Neural cell (in vitro differentiated cells): Measurements from ENCODE around the gene SEC14L6. TPM values are rescaled to one million over a fixed set of nuclear protein-coding genes. Genes with fewer than 3 reads are reported as not detected.

ENCODE experiments used
- H2AFZ ChIP-seq: fragments of 200-600, 300-800 bp; sonication (generic), shearing (Covaris generic); 2 replicates; pipeline ENCODE4 v1.6.0; 2014; ENCODE audit warnings: low read depth, mild to moderate bottlenecking, antibody characterized with exemption, low read length, moderate library complexity
- H3F3A ChIP-seq: fragments of 200-600 bp; shearing (Covaris generic); 2 replicates; pipeline ENCODE4 v1.6.1; 2016; ENCODE audit warnings: mild to moderate bottlenecking, moderate library complexity, mixed read lengths, antibody characterized with exemption, low read length; ENCODE audit not compliant: insufficient read depth, poor library complexity, severe bottlenecking
- H3K27ac ChIP-seq: fragments of 200-600, 300-800 bp; sonication (generic), shearing (Covaris generic); 2 replicates; pipeline ENCODE4 v1.5.1; 2014; ENCODE audit warnings: mild to moderate bottlenecking, low read length, moderate library complexity
- H3K27me3 ChIP-seq: fragments of 300-800, 200-600 bp; sonication (generic), shearing (Covaris generic); 2 replicates; pipeline ENCODE4 v1.6.0; 2014; ENCODE audit warnings: mild to moderate bottlenecking, low read depth, low read length, moderate library complexity; ENCODE audit not compliant: insufficient read depth
- H3K36me3 ChIP-seq: fragments of 300-800, 200-600 bp; sonication (generic), shearing (Covaris generic); 2 replicates; pipeline ENCODE4 v1.5.1; 2014; ENCODE audit warnings: mild to moderate bottlenecking, antibody characterized with exemption, low read length, moderate library complexity; ENCODE audit not compliant: insufficient read depth
- H3K4me2 ChIP-seq: fragments of 300-800, 200-600 bp; sonication (generic), shearing (Covaris generic); 2 replicates; pipeline ENCODE4 v1.6.0; 2014; ENCODE audit warnings: mild to moderate bottlenecking, low read length
- H3K4me3 ChIP-seq: fragments of 300-800, 200-600 bp; sonication (generic), shearing (Covaris generic); 2 replicates; pipeline ENCODE4 v1.5.1; 2014; ENCODE audit warnings: mild to moderate bottlenecking, low read length, moderate library complexity
- H3K79me2 ChIP-seq: fragments of 200-600 bp; shearing (Covaris generic); replicated peaks from 2 replicates; pipeline ENCODE4 v1.6.0; 2014; ENCODE audit warnings: mild to moderate bottlenecking, low read length, moderate library complexity; ENCODE audit not compliant: insufficient read depth
- H3K9ac ChIP-seq: fragments of 300-800, 200-600 bp; sonication (generic), shearing (Covaris generic); 2 replicates; pipeline ENCODE4 v1.6.1; 2016; ENCODE audit warnings: mild to moderate bottlenecking, low read length, mixed read lengths
- H3K9me2 ChIP-seq: fragments of 200-600 bp; shearing (Covaris generic); 2 replicates; pipeline ENCODE4 v1.6.1; 2016; ENCODE audit warnings: mild to moderate bottlenecking, low read length, mixed read lengths; ENCODE audit not compliant: insufficient read depth
- H3K9me3 ChIP-seq: fragments of 200-600, 300-800 bp; sonication (generic), shearing (Covaris generic); 2 replicates; pipeline ENCODE4 v1.6.1; 2016; ENCODE audit warnings: mild to moderate bottlenecking, mixed run types, low read length, moderate library complexity, mixed read lengths
- H4K20me1 ChIP-seq: fragments of 200-600 bp; shearing (Covaris generic); 2 replicates; pipeline ENCODE4 v1.6.1; 2016; ENCODE audit warnings: mild to moderate bottlenecking, mixed run types; ENCODE audit not compliant: insufficient read depth
- CTCF ChIP-seq: fragments of 450-650 bp; IDR thresholded peaks from 2 replicates; pipeline ENCODE4 v1.5.1; 2014; ENCODE audit warnings: antibody characterized with exemption, mild to moderate bottlenecking, moderate library complexity; ENCODE audit not compliant: poor library complexity, severe bottlenecking
- EP300 ChIP-seq: fragments of 450-650 bp; conservative IDR thresholded peaks from 2 replicates; pipeline ENCODE4 v1.6.1; 2014; ENCODE audit warnings: antibody characterized with exemption, mild to moderate bottlenecking, moderate library complexity; ENCODE audit not compliant: poor library complexity, severe bottlenecking
- EZH2 ChIP-seq: fragments of 200-600, 300-800 bp; shearing (Covaris generic), sonication (generic); IDR thresholded peaks from 2 replicates; pipeline ENCODE4 v1.6.1; 2014; ENCODE audit warnings: antibody characterized with exemption, low read length, borderline replicate concordance, mild to moderate bottlenecking; ENCODE audit not compliant: insufficient read depth, poor library complexity, severe bottlenecking
- MXI1 ChIP-seq: fragments of 450-650 bp; conservative IDR thresholded peaks from 2 replicates; pipeline ENCODE4 v1.6.1; 2014; ENCODE audit warnings: antibody characterized with exemption, mild to moderate bottlenecking; ENCODE audit not compliant: poor library complexity, severe bottlenecking
- POLR2AphosphoS5 ChIP-seq: IDR thresholded peaks from 2 replicates; pipeline ENCODE4 v1.6.1; 2012
- RAD21 ChIP-seq: fragments of 450-650 bp; conservative IDR thresholded peaks from 2 replicates; pipeline ENCODE4 v1.6.1; 2014; ENCODE audit warnings: antibody characterized with exemption, mild to moderate bottlenecking, moderate library complexity
- SMC3 ChIP-seq: fragments of 450-650 bp; conservative IDR thresholded peaks from 2 replicates; pipeline ENCODE4 v1.6.1; 2014; ENCODE audit warnings: antibody characterized with exemption, mild to moderate bottlenecking, moderate library complexity; ENCODE audit not compliant: poor library complexity
- TAF1 ChIP-seq: IDR thresholded peaks from 2 replicates; pipeline ENCODE4 v1.6.1; 2012; ENCODE audit warnings: low read depth
- polyA plus RNA-seq: library from polyadenylated mRNA; depleted of rRNA; stranded (reverse); fragments of >200 nt; gene quantifications from 2 replicates; pipeline ENCODE4 v1.2.3, GENCODE V29; 2014
- TF ChIP-seq, protein P1 (sequence below): IDR thresholded peaks from 2 replicates; pipeline ENCODE4 v1.6.1; 2012; ENCODE audit warnings: borderline replicate concordance

SEC14L6 gene
- polyA plus RNA-seq, 1 donor from 2014 or later, result not detected

- H3K9me3 ChIP-seq, result no peaks in the 10 kb centered on the region
- no peaks in the 10 kb centered on the region for H3K79me2 ChIP-seq
- H4K20me1 ChIP-seq, result no peaks in the 10 kb centered on the region
- TF ChIP-seq TAF1 (no peak), RAD21 (no peak)
- H2AFZ ChIP-seq, result no peak overlapping the region
- no peaks in the 10 kb centered on the region for H3K27me3 ChIP-seq
- H3K9me2 ChIP-seq, result no peaks in the 10 kb centered on the region
- no peaks in the 10 kb centered on the region for H3F3A ChIP-seq
- no peak overlapping the region for H3K4me3 ChIP-seq
- no peak overlapping the region for H3K4me2 ChIP-seq
- H3K36me3 ChIP-seq, result no peaks in the 10 kb centered on the region
- H3K27ac ChIP-seq, result no peak overlapping the region
- no peak overlapping the region for H3K9ac ChIP-seq
Observed at GRCh38 chr22:30511109-30511508, 35.4 kb downstream of the SEC14L6 start.

GRCh38 chr22:30508216-30508615 lies 38.3 kb downstream of the SEC14L6 start:
- Histone ChIP-seq H3K9me3 (no peaks in the 10 kb centered on the region), H3K9ac (no peak overlapping the region), H3F3A (no peaks in the 10 kb centered on the region), H2AFZ (no peak overlapping the region), H4K20me1 (no peaks in the 10 kb centered on the region), H3K27ac (no peak overlapping the region), H3K9me2 (no peaks in the 10 kb centered on the region), H3K36me3 (no peaks in the 10 kb centered on the region), H3K4me3 (no peak overlapping the region), H3K27me3 (no peaks in the 10 kb centered on the region), H3K4me2 (no peak overlapping the region), H3K79me2 (no peaks in the 10 kb centered on the region)
- TF ChIP-seq TAF1 (no peak), RAD21 (no peak), POLR2AphosphoS5 (no peak), MXI1 (no peak), EP300 (no peak), EZH2 (no peak), CTCF (no peak), SMC3 (no peak)
- TF ChIP-seq, protein P1, sequence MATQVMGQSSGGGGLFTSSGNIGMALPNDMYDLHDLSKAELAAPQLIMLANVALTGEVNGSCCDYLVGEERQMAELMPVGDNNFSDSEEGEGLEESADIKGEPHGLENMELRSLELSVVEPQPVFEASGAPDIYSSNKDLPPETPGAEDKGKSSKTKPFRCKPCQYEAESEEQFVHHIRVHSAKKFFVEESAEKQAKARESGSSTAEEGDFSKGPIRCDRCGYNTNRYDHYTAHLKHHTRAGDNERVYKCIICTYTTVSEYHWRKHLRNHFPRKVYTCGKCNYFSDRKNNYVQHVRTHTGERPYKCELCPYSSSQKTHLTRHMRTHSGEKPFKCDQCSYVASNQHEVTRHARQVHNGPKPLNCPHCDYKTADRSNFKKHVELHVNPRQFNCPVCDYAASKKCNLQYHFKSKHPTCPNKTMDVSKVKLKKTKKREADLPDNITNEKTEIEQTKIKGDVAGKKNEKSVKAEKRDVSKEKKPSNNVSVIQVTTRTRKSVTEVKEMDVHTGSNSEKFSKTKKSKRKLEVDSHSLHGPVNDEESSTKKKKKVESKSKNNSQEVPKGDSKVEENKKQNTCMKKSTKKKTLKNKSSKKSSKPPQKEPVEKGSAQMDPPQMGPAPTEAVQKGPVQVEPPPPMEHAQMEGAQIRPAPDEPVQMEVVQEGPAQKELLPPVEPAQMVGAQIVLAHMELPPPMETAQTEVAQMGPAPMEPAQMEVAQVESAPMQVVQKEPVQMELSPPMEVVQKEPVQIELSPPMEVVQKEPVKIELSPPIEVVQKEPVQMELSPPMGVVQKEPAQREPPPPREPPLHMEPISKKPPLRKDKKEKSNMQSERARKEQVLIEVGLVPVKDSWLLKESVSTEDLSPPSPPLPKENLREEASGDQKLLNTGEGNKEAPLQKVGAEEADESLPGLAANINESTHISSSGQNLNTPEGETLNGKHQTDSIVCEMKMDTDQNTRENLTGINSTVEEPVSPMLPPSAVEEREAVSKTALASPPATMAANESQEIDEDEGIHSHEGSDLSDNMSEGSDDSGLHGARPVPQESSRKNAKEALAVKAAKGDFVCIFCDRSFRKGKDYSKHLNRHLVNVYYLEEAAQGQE, result no peak

- H3K9me2 ChIP-seq, result no peaks in the 10 kb centered on the region
- H3K4me2 ChIP-seq, result no peak overlapping the region
- H3K9ac ChIP-seq, result no peak overlapping the region
- H3K27ac ChIP-seq, result no peak overlapping the region
- TF ChIP-seq EZH2 (no peak), EP300 (no peak), RAD21 (no peak), MXI1 (no peak)
- no peaks in the 10 kb centered on the region for H3K27me3 ChIP-seq
- H4K20me1 ChIP-seq, result no peaks in the 10 kb centered on the region
- H3K79me2 ChIP-seq, result no peaks in the 10 kb centered on the region
- no peaks in the 10 kb centered on the region for H3F3A ChIP-seq
- H3K4me3 ChIP-seq, result no peak overlapping the region
- no peaks in the 10 kb centered on the region for H3K9me3 ChIP-seq
- H3K36me3 ChIP-seq, result no peaks in the 10 kb centered on the region
- no peak overlapping the region for H2AFZ ChIP-seq
Observed at GRCh38 chr22:30507670-30508069, 38.9 kb downstream of the SEC14L6 start.
